B cell (primary cell): ENCODE measurements around the gene DNAH2.

Experiments
- EZH2 ChIP-seq: IDR thresholded peaks from 2 replicates; pipeline ENCODE4 v1.6.1; 2012; ENCODE audit warnings: borderline replicate concordance, low read depth, mild to moderate bottlenecking, moderate library complexity, low read length; ENCODE audit not compliant: insufficient read depth, poor library complexity, severe bottlenecking
- TF ChIP-seq, protein P1 (sequence below): fragments of 200-600 bp; IDR thresholded peaks from one replicate; pipeline ENCODE4 v1.8.0; 2022; ENCODE audit warnings: antibody characterized with exemption, mild to moderate bottlenecking

DNA sequence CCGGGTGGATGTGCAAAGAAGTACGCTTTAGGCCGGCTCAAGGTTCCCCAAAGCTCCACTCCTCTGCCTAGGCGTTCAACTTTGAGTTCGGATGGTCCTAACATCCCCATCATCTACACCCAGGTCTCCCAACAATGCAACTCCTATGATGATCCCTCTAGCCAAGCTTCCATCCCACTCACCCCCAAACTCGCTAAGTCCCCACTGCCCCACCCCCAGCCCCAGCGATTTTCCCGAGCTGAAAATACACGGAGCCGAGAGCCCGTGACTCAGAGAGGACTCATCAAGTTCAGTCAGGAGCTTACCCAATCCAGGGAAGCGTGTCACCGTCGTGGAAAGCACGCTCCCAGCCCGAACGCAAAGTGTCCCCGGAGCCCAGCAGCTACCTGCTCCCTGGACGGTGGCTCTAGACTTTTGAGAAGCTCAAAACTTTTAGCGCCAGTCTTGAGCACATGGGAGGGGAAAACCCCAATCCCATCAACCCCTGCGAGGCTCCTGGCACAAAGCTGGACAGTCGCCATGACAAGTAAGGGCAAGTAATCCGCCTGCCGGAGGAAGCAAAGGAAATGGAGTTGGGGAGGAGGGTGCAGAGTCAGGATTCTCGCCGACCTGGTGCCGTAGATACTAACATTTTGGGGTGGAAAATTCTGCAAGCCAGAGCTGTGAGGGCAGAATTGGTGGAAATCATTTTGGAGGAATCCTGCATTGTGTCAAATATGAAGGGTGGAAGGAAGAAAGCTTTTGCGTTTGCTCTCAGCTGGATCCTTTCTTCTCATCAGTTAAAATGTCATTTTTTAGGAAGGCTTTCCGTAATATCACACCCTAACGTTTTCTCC is 30.3 kb upstream of the DNAH2 start, which contains the start of gene TP53:
- TF ChIP-seq, protein P1, sequence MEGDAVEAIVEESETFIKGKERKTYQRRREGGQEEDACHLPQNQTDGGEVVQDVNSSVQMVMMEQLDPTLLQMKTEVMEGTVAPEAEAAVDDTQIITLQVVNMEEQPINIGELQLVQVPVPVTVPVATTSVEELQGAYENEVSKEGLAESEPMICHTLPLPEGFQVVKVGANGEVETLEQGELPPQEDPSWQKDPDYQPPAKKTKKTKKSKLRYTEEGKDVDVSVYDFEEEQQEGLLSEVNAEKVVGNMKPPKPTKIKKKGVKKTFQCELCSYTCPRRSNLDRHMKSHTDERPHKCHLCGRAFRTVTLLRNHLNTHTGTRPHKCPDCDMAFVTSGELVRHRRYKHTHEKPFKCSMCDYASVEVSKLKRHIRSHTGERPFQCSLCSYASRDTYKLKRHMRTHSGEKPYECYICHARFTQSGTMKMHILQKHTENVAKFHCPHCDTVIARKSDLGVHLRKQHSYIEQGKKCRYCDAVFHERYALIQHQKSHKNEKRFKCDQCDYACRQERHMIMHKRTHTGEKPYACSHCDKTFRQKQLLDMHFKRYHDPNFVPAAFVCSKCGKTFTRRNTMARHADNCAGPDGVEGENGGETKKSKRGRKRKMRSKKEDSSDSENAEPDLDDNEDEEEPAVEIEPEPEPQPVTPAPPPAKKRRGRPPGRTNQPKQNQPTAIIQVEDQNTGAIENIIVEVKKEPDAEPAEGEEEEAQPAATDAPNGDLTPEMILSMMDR, result no peak
- TF ChIP-seq EZH2, result no peak
